Measurements from ENCODE around the gene RASGRP1.

The RASGRP1 gene

DNA sequence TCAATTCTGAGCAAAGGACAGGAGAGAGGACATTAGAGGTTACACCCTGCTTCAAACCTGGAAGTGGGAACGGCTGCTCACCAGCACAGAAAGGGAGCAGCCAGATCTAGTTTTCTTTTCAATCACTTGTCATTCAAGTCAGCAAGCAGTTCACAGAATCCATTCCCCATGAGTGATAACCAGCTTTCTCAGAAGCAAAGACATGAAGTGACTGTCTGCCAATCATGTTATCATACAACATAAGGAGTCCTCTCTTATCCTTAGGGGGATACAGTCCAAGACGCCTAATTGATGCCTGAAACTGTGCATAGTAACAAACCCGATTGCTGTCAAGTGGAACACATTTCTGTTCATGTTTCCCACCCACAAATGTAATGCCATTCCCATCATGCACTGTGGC lies 56.0 kb downstream of the RASGRP1 start:
- no peak for DNase-seq (ENCODE audit: low read depth)
- H3K4me3 ChIP-seq (ENCODE audit: low read length), result no peak overlapping the region
- TF ChIP-seq, protein P1, sequence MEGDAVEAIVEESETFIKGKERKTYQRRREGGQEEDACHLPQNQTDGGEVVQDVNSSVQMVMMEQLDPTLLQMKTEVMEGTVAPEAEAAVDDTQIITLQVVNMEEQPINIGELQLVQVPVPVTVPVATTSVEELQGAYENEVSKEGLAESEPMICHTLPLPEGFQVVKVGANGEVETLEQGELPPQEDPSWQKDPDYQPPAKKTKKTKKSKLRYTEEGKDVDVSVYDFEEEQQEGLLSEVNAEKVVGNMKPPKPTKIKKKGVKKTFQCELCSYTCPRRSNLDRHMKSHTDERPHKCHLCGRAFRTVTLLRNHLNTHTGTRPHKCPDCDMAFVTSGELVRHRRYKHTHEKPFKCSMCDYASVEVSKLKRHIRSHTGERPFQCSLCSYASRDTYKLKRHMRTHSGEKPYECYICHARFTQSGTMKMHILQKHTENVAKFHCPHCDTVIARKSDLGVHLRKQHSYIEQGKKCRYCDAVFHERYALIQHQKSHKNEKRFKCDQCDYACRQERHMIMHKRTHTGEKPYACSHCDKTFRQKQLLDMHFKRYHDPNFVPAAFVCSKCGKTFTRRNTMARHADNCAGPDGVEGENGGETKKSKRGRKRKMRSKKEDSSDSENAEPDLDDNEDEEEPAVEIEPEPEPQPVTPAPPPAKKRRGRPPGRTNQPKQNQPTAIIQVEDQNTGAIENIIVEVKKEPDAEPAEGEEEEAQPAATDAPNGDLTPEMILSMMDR (conservative IDR thresholded peaks at IDR 0.05; ENCODE audit: low read length), result no peak

DNA sequence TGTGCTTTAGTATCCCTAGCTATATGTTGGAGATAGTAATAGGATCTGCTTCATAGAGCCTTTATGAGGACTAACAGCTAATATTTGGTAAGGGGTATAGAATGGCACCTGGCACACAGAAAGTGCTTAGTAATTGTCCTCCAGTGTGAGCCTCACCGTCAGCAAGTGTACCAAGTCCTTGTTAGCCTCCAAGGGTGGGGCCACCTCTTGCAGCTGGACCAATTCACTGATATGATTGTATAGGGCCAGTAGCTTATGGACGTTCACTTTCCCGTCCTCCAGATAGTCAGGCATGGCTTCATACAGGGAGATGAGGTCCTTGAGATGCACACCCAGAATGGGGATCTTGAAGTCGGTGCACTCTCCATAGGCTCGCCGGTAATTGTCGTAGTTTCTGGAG lies 57.0 kb downstream of the RASGRP1 start:
- no peak for DNase-seq (ENCODE audit: low read depth)

DNA sequence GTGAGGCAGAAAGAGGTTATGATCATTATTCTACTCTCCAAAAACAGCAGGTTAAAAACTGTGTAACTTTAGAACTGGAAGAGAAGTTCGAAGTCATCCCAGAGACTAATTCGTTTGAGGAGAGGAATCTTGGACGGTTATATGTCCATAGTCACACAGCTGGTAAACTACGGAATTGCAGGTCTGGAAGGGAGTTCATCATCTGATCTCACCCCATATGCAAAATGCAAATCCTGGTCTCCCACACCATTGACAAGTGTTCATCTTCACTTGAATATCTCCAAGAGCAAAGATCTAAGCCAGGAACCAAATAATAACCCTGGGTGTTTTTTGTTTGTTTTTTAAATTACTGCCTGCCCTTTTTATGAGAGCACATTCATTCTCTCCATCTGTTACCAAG lies 57.6 kb downstream of the RASGRP1 start:
- H3K4me3 ChIP-seq (ENCODE audit: low read length), result no peak overlapping the region
- no peak for DNase-seq (ENCODE audit: low read depth)
- TF ChIP-seq, protein P1 (conservative IDR thresholded peaks at IDR 0.05; ENCODE audit: low read length), result no peak

More for the DNA sequence above, 57.0 kb downstream of the RASGRP1 start:
- TF ChIP-seq, protein P1 (conservative IDR thresholded peaks at IDR 0.05; ENCODE audit: low read length), result no peak
- H3K4me3 ChIP-seq (ENCODE audit: low read length), result no peak overlapping the region

DNA sequence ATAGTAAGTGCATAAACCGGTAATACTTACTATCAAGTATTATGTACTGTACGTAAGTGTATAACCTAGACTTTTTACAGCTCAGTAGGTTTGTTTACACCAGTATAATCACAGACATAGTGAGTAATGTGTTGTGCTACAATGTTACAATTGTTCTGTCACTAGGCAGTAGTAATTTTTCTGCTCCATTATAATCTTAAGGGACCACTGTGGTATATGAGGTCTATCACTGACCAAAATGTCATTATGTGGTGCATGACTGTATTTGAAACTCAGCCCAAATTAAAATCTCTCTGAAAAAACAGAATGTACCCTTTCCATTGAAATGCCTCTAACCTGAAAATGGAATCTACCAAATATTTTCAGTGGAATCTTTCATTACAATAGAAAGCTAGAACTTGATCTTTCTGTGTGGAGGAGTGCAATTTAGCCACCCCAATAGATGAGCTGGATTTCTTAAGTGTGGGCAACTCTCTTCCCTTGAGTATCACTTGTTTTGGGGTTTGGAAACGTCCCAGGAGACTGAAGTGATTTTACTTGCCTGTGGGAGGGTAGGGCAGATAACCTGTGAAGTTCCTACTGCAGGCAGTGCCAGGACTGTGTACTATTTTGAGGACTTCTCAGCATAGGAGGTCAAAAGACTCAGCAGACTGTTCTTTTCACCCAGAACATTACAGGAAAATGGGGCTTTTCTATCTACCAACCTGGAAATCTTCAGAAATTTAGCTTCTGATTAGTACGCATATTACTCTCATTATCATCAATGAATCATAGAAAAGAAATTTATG lies 59.7 kb downstream of the RASGRP1 start:
- no peak for DNase-seq (ENCODE audit: low read depth)
- TF ChIP-seq, protein P1 (conservative IDR thresholded peaks at IDR 0.05; ENCODE audit: low read length), result no peak
- no peak overlapping the region for H3K4me3 ChIP-seq (ENCODE audit: low read length)

DNA sequence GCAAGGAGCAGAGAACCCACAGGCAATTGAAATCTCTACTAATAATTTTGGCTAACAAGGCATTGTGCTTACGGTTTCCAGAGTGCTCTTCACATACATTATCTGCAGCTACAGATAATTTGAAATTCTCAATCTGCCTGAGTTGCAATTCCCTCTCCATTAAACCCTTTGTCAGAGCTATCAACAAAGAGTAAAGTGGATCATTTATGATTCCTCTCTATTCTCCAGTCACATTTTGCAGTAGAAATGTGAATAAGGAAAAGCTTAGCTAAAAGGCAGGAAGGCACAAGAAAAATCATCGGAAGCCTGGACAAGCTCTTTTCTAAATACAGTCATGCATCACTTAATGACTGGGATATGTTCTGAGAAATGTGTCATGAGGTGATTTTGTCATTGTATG lies 61.1 kb downstream of the RASGRP1 start:
- TF ChIP-seq, protein P1 (conservative IDR thresholded peaks at IDR 0.05; ENCODE audit: low read length), result no peak
- H3K4me3 ChIP-seq (ENCODE audit: low read length), result no peak overlapping the region
- DNase-seq (ENCODE audit: low read depth), result no peak

DNA sequence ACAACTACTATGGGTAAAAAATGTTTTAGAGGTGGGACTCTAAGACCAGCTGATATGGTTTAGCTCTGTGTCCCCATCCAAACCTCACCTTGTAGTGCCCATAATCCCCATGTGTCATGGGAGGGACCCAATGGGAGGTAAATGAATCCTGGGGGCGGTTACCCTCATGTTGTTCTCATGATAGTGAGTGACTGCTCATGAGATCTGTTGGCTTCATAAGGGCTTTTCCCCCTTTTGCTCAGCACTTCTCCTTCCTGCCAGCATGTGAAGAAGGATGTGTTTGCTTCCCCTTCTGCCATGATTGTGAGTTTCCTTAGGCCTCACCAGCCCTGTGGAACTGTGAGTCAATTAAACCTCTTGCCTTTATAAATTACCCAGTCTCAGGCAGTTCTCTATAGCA lies 65.0 kb downstream of the RASGRP1 start:
- no peak for DNase-seq (ENCODE audit: low read depth)
- no peak overlapping the region for H3K4me3 ChIP-seq (ENCODE audit: low read length)
- TF ChIP-seq, protein P1 (conservative IDR thresholded peaks at IDR 0.05; ENCODE audit: low read length), result no peak

DNA sequence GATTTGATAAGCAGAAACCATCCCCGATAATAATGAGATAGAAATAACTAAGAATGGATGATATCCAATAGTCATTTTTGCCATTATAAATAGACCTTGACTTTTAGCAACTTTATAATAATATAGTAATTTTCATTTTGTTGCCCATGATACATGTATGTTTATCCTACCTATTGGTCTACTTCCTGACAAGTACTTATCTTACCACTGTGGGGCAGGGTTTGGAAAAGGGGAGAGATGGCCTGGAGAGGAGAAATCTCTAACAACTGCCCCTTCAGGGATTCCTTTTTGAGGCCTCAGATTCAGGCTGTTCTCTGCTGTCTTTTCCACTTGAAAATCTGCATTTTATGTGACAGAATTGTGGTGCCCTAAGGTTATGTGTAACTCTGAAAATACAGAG lies 68.5 kb downstream of the RASGRP1 start:
- DNase-seq (ENCODE audit: low read depth), result no peak
- TF ChIP-seq, protein P1 (conservative IDR thresholded peaks at IDR 0.05; ENCODE audit: low read length), result no peak
- H3K4me3 ChIP-seq (ENCODE audit: low read length), result no peak overlapping the region
